WTC11 (cell line): ENCODE data around the gene LRFN2.

Source experiments
- NFYB ChIP-seq: sonication (generic); formaldehyde crosslinking; conservative IDR thresholded peaks from 2 replicates; pipeline ENCODE4 v1.8.0; 2022; ENCODE audit warnings: low read depth, missing genetic modification reagents
- TF ChIP-seq, protein P1 (sequence below): fragments of 200-600 bp; IDR thresholded peaks from 2 replicates; pipeline ENCODE4 v1.8.0; 2022; ENCODE audit warnings: antibody characterized with exemption
- TF ChIP-seq, protein P2 (sequence below): sonication (generic); formaldehyde crosslinking; conservative IDR thresholded peaks from 2 replicates; pipeline ENCODE4 v1.8.1; 2022; ENCODE audit warnings: mild to moderate bottlenecking, missing genetic modification reagents
- TF ChIP-seq, protein P3 (sequence below): sonication (generic); formaldehyde crosslinking; IDR thresholded peaks from 2 replicates; pipeline ENCODE4 v1.8.0; 2022; ENCODE audit warnings: mild to moderate bottlenecking, missing genetic modification reagents
- TF ChIP-seq, protein P4 (sequence below): sonication (generic); formaldehyde crosslinking; IDR thresholded peaks from 2 replicates; pipeline ENCODE4 v1.8.1; 2023; ENCODE audit warnings: mild to moderate bottlenecking, moderate library complexity, missing genetic modification reagents
- TF ChIP-seq, protein P5 (sequence below): sonication (generic); formaldehyde crosslinking; IDR thresholded peaks from 2 replicates; pipeline ENCODE4 v1.8.1; 2023; ENCODE audit warnings: mild to moderate bottlenecking, missing genetic modification reagents, borderline replicate concordance
- TF ChIP-seq, protein P6 (sequence below): sonication (generic); formaldehyde crosslinking; IDR thresholded peaks from 2 replicates; pipeline ENCODE4 v1.8.0; 2022; ENCODE audit warnings: mild to moderate bottlenecking, missing genetic modification reagents
- TF ChIP-seq, protein P7 (sequence below): sonication (generic); formaldehyde crosslinking; IDR thresholded peaks from 2 replicates; pipeline ENCODE4 v1.8.0; 2023; ENCODE audit warnings: missing genetic modification reagents

DNA sequence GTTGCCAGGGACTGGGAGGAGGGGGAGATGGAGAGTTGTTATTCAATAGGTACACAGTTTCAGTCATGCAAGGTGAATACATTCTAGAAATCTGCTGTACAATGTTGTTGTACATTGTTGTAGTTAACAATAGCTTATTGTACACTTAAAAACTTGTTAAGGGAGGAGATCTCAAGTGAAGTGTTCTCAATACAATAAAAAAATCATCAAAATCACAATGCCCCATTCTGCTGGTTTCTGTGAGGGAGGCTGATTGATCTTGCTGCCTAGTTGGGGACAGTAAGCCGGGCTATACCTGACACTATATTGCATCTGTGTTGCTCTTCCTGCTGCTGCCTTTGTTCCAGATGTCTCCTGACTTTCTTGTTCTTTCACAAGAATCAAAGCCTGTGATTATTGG lies 232.1 kb downstream of the LRFN2 start:
- TF ChIP-seq, protein P1, sequence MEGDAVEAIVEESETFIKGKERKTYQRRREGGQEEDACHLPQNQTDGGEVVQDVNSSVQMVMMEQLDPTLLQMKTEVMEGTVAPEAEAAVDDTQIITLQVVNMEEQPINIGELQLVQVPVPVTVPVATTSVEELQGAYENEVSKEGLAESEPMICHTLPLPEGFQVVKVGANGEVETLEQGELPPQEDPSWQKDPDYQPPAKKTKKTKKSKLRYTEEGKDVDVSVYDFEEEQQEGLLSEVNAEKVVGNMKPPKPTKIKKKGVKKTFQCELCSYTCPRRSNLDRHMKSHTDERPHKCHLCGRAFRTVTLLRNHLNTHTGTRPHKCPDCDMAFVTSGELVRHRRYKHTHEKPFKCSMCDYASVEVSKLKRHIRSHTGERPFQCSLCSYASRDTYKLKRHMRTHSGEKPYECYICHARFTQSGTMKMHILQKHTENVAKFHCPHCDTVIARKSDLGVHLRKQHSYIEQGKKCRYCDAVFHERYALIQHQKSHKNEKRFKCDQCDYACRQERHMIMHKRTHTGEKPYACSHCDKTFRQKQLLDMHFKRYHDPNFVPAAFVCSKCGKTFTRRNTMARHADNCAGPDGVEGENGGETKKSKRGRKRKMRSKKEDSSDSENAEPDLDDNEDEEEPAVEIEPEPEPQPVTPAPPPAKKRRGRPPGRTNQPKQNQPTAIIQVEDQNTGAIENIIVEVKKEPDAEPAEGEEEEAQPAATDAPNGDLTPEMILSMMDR = no peak
- TF ChIP-seq NFYB = no peak
- TF ChIP-seq, protein P2, sequence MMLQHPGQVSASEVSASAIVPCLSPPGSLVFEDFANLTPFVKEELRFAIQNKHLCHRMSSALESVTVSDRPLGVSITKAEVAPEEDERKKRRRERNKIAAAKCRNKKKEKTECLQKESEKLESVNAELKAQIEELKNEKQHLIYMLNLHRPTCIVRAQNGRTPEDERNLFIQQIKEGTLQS (CRISPR knock-in tag) = no peak
- TF ChIP-seq, protein P3, sequence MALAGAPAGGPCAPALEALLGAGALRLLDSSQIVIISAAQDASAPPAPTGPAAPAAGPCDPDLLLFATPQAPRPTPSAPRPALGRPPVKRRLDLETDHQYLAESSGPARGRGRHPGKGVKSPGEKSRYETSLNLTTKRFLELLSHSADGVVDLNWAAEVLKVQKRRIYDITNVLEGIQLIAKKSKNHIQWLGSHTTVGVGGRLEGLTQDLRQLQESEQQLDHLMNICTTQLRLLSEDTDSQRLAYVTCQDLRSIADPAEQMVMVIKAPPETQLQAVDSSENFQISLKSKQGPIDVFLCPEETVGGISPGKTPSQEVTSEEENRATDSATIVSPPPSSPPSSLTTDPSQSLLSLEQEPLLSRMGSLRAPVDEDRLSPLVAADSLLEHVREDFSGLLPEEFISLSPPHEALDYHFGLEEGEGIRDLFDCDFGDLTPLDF (CRISPR knock-in tag) = no peak
- TF ChIP-seq, protein P4, sequence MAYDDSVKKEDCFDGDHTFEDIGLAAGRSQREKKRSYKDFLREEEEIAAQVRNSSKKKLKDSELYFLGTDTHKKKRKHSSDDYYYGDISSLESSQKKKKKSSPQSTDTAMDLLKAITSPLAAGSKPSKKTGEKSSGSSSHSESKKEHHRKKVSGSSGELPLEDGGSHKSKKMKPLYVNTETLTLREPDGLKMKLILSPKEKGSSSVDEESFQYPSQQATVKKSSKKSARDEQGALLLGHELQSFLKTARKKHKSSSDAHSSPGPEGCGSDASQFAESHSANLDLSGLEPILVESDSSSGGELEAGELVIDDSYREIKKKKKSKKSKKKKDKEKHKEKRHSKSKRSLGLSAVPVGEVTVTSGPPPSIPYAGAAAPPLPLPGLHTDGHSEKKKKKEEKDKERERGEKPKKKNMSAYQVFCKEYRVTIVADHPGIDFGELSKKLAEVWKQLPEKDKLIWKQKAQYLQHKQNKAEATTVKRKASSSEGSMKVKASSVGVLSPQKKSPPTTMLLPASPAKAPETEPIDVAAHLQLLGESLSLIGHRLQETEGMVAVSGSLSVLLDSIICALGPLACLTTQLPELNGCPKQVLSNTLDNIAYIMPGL (CRISPR knock-in tag) = no peak
- TF ChIP-seq, protein P5, sequence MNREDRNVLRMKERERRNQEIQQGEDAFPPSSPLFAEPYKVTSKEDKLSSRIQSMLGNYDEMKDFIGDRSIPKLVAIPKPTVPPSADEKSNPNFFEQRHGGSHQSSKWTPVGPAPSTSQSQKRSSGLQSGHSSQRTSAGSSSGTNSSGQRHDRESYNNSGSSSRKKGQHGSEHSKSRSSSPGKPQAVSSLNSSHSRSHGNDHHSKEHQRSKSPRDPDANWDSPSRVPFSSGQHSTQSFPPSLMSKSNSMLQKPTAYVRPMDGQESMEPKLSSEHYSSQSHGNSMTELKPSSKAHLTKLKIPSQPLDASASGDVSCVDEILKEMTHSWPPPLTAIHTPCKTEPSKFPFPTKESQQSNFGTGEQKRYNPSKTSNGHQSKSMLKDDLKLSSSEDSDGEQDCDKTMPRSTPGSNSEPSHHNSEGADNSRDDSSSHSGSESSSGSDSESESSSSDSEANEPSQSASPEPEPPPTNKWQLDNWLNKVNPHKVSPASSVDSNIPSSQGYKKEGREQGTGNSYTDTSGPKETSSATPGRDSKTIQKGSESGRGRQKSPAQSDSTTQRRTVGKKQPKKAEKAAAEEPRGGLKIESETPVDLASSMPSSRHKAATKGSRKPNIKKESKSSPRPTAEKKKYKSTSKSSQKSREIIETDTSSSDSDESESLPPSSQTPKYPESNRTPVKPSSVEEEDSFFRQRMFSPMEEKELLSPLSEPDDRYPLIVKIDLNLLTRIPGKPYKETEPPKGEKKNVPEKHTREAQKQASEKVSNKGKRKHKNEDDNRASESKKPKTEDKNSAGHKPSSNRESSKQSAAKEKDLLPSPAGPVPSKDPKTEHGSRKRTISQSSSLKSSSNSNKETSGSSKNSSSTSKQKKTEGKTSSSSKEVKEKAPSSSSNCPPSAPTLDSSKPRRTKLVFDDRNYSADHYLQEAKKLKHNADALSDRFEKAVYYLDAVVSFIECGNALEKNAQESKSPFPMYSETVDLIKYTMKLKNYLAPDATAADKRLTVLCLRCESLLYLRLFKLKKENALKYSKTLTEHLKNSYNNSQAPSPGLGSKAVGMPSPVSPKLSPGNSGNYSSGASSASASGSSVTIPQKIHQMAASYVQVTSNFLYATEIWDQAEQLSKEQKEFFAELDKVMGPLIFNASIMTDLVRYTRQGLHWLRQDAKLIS (CRISPR knock-in tag) = no peak
- TF ChIP-seq, protein P6, sequence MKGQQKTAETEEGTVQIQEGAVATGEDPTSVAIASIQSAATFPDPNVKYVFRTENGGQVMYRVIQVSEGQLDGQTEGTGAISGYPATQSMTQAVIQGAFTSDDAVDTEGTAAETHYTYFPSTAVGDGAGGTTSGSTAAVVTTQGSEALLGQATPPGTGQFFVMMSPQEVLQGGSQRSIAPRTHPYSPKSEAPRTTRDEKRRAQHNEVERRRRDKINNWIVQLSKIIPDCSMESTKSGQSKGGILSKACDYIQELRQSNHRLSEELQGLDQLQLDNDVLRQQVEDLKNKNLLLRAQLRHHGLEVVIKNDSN = no peak
- TF ChIP-seq, protein P7, sequence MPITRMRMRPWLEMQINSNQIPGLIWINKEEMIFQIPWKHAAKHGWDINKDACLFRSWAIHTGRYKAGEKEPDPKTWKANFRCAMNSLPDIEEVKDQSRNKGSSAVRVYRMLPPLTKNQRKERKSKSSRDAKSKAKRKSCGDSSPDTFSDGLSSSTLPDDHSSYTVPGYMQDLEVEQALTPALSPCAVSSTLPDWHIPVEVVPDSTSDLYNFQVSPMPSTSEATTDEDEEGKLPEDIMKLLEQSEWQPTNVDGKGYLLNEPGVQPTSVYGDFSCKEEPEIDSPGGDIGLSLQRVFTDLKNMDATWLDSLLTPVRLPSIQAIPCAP (CRISPR knock-in tag) = no peak
